Thyroid gland (tissue), 4 donors: ENCODE data around the gene SNRK.

Experiments used
- CTCF ChIP-seq, 6 experiments: fragments of 200-600 bp in 3 of 6; fragments of 450-650 bp in 3 of 6; sonication (generic) in 3 of 6; IDR thresholded peaks; one replicate each; pipeline ENCODE4 v1.5.1; 2016 to 2019; ENCODE audit warnings: antibody characterized with exemption in 6 of 6, mild to moderate bottlenecking in 2 of 6, inconsistent platforms in 1 of 6, moderate library complexity in 1 of 6
- POLR2A ChIP-seq, 2 donors: fragments of 450-650 bp; IDR thresholded peaks; one replicate each; pipeline ENCODE4 v1.6.1; 2017; ENCODE audit warnings: antibody characterized with exemption in 2 of 2, mild to moderate bottlenecking in 2 of 2, moderate library complexity in 1 of 2

- TF ChIP-seq CTCF (IDR thresholded peaks at IDR 0.05), result no peak
- no peak for TF ChIP-seq POLR2A (IDR thresholded peaks at IDR 0.05)
Observed at GRCh38 chr3:43330981-43331380, 44.6 kb downstream of the SNRK start.
